A549 (cell line): ENCODE data around the gene NNAT. TPM values are rescaled to one million over a fixed set of nuclear protein-coding genes. Genes with fewer than 3 reads are reported as not detected.

Source experiments
- ATAC-seq, 2 experiments: fragments of 200-7000 bp in 1 of 2; fragments of >200 bp in 1 of 2; cut with Nextera tagmentation in 1 of 2; cut with Tn5 transposase in 1 of 2; 3 replicates each; pipeline versions ENCODE4 v1.8.0 to v1.9.1; 2018 to 2020; ENCODE audit warnings: mild to moderate bottlenecking in 1 of 2, moderate library complexity in 1 of 2
- CTCF ChIA-PET: fragments of 300-600 bp; sonication (Branson Sonifier 250); formaldehyde crosslinking; extraction: SDS; loops from one replicate; lab custom pipeline; 2021; ENCODE audit warnings: antibody characterized with exemption, inconsistent platforms; lab: Yijun Ruan, JAX
- POLR2A ChIA-PET: fragments of 350-600 bp; formaldehyde crosslinking; extraction: SDS; loops from one replicate; lab custom pipeline; 2021; ENCODE audit warnings: antibody characterized with exemption, inconsistent platforms; lab: Yijun Ruan, JAX
- DNase-seq, 2 experiments: peaks; one replicate each; pipeline versions ENCODE4 v3.0.0 to v3.0.0-alpha.2; 2011 to 2016; ENCODE audit warnings: low read depth in 1 of 2, low spot score in 1 of 2
- FAIRE-seq: peaks from 2 replicates; lab custom pipeline; 2011; peaks lifted over from hg19 to GRCh38; lab: Jason Lieb, UNC
- H3K27ac ChIP-seq, 2 experiments: fragments of >200 bp; sonication (Bioruptor Twin); formaldehyde crosslinking; 3 replicates each; pipeline ENCODE4 v1.5.1; 2016 to 2017
- H3K4me1 ChIP-seq: fragments of >200 bp; sonication (Bioruptor Twin); formaldehyde crosslinking; 3 replicates; pipeline ENCODE4 v1.6.1; 2016
- H3K4me2 ChIP-seq: fragments of >200 bp; sonication (Bioruptor Twin); formaldehyde crosslinking; 3 replicates; pipeline ENCODE4 v1.6.1; 2016
- H3K4me3 ChIP-seq: fragments of >200 bp; sonication (Bioruptor Twin); formaldehyde crosslinking; 3 replicates; pipeline ENCODE4 v1.5.1; 2016
- H3K9me3 ChIP-seq: fragments of >200 bp; sonication (Bioruptor Twin); formaldehyde crosslinking; 3 replicates; pipeline ENCODE4 v1.6.1; 2016
- ATOH8 ChIP-seq: fragments of 250-450 bp; sonication (Bioruptor Pico); IDR thresholded peaks from 2 replicates; pipeline ENCODE4 v1.5.0; 2020; ENCODE audit warnings: low read depth, mild to moderate bottlenecking, moderate library complexity
- CBX2 ChIP-seq: fragments of 200-600 bp; sonication (generic); IDR thresholded peaks from 2 replicates; pipeline ENCODE4 v1.6.1; 2016; ENCODE audit warnings: low read depth, mild to moderate bottlenecking, borderline replicate concordance
- CBX8 ChIP-seq: fragments of 200-600 bp; sonication (generic); IDR thresholded peaks from 2 replicates; pipeline ENCODE4 v1.6.1; 2016
- CEBPB ChIP-seq, 2 experiments: fragments of >200 bp in 1 of 2; sonication (Bioruptor Twin) in 1 of 2; formaldehyde crosslinking in 1 of 2; IDR thresholded peaks; 2 replicates each; pipeline ENCODE4 v1.6.1; 2012 to 2016
- CTCF ChIP-seq: fragments of >200 bp; sonication (Bioruptor Twin); formaldehyde crosslinking; IDR thresholded peaks from 3 replicates; pipeline ENCODE4 v1.5.1; 2016
- E2F6 ChIP-seq: IDR thresholded peaks from 2 replicates; pipeline ENCODE4 v1.6.1; 2012; ENCODE audit warnings: low read depth, borderline replicate concordance
- EP300 ChIP-seq, 2 experiments: fragments of >200 bp; sonication (Bioruptor Twin); formaldehyde crosslinking; IDR thresholded peaks; 2 replicates in 1 of 2; 3 replicates in 1 of 2; pipeline ENCODE4 v1.6.1; 2016 to 2017
- HDAC2 ChIP-seq: fragments of 200-600 bp; sonication (generic); IDR thresholded peaks from 2 replicates; pipeline ENCODE4 v1.6.1; 2016
- HEYL ChIP-seq: fragments of 250-450 bp; sonication (Bioruptor Pico); IDR thresholded peaks from 2 replicates; pipeline ENCODE4 v1.8.0; 2021; ENCODE audit warnings: mild to moderate bottlenecking, moderate library complexity
- HOXB13 ChIP-seq: fragments of 250-450 bp; sonication (Bioruptor Pico); IDR thresholded peaks from 2 replicates; pipeline ENCODE4 v1.5.0; 2020; ENCODE audit warnings: low read depth, mild to moderate bottlenecking, moderate library complexity
- JUNB ChIP-seq: fragments of >200 bp; sonication (Bioruptor Twin); formaldehyde crosslinking; IDR thresholded peaks from 2 replicates; pipeline ENCODE4 v1.6.1; 2016
- KDM1A ChIP-seq: fragments of 200-600 bp; sonication (generic); IDR thresholded peaks from 2 replicates; pipeline ENCODE4 v1.6.1; 2016; ENCODE audit warnings: low read depth, mild to moderate bottlenecking
- KDM5A ChIP-seq: fragments of 200-600 bp; sonication (generic); IDR thresholded peaks from 2 replicates; pipeline ENCODE4 v1.6.1; 2016; ENCODE audit warnings: antibody characterized with exemption, mild to moderate bottlenecking
- MAFK ChIP-seq: fragments of 450-650 bp; IDR thresholded peaks from 2 replicates; pipeline ENCODE4 v1.6.1; 2014; ENCODE audit not compliant: partially characterized antibody
- MAX ChIP-seq: IDR thresholded peaks from 2 replicates; pipeline ENCODE4 v1.6.1; 2012
- MAZ ChIP-seq: fragments of 150-350 bp; IDR thresholded peaks from 2 replicates; pipeline ENCODE4 v1.6.1; 2014; ENCODE audit warnings: antibody characterized with exemption, low read depth, low read length, borderline replicate concordance
- NPAS2 ChIP-seq: fragments of 250-450 bp; sonication (Bioruptor Pico); IDR thresholded peaks from 2 replicates; pipeline ENCODE4 v1.8.0; 2022; ENCODE audit warnings: mild to moderate bottlenecking, moderate library complexity, borderline replicate concordance
- PBX3 ChIP-seq: IDR thresholded peaks from 2 replicates; pipeline ENCODE4 v1.6.1; 2012
- POLR2A ChIP-seq: IDR thresholded peaks from 2 replicates; pipeline ENCODE4 v1.6.1; 2012; ENCODE audit warnings: mild to moderate bottlenecking, low read length
- RAD21 ChIP-seq, 2 experiments: fragments of >200 bp in 1 of 2; sonication (Bioruptor Twin) in 1 of 2; formaldehyde crosslinking in 1 of 2; IDR thresholded peaks in 1 of 2; conservative IDR thresholded peaks in 1 of 2; 2 replicates in 1 of 2; 3 replicates in 1 of 2; pipeline ENCODE4 v1.6.1; 2012 to 2018; ENCODE audit warnings: inconsistent platforms in 1 of 2
- RNF2 ChIP-seq: fragments of 200-600 bp; sonication (generic); IDR thresholded peaks from 2 replicates; pipeline ENCODE4 v1.6.1; 2016; ENCODE audit warnings: low read depth, mild to moderate bottlenecking, antibody characterized with exemption, moderate library complexity, borderline replicate concordance
- SMC3 ChIP-seq: fragments of >200 bp; sonication (Bioruptor Twin); formaldehyde crosslinking; IDR thresholded peaks from 3 replicates; pipeline ENCODE4 v1.6.1; 2018; ENCODE audit warnings: inconsistent platforms
- TP53 ChIP-seq: fragments of 250-450 bp; sonication (Bioruptor Pico); IDR thresholded peaks from 2 replicates; pipeline ENCODE4 v1.5.0; 2021; ENCODE audit warnings: mild to moderate bottlenecking, moderate library complexity
- ZNF302 ChIP-seq: fragments of 250-450 bp; sonication (Bioruptor Pico); IDR thresholded peaks from 2 replicates; pipeline ENCODE4 v1.9.0; 2021; ENCODE audit warnings: inconsistent platforms, mild to moderate bottlenecking, moderate library complexity
- WGBS: methylation state at CpG from one replicate; pipeline ENCODE4 v1.1.6; 2017; ENCODE audit errors: missing lambda C conversion rate; 5-methylcytosine and 5-hydroxymethylcytosine counted together
- polyA plus RNA-seq, 4 experiments: library from polyadenylated mRNA; depleted of rRNA in 3 of 4; stranded (reverse); fragments of >200 nt; fragmentation: RNase III in 1 of 4; extraction: RNeasy Plus Mini Kit Qiagen cat#74134 plus additional on column Dnase treatment in 1 of 4; gene quantifications; 2 replicates in 3 of 4; 3 replicates in 1 of 4; pipeline ENCODE4 v1.2.3, GENCODE V29; 2011 to 2017

NNAT gene
- polyA plus RNA-seq, 2 of the 4 experiments (the other 2 are of a cell fraction), result not detected

GRCh38 chr20:37531856-37532255 is 10.8 kb downstream of the NNAT start:
- CTCF ChIA-PET, result interaction anchor here (4.5 to 10.2 kb wide), 3 partner anchors 11 to 338 kb away, joined by 30 to 120 read pairs (median 54); no protein-coding TSS in a partner anchor

GRCh38 chr20:37533154-37533715 is 12.2 kb downstream of the NNAT start:
- FAIRE-seq (no peak), ATAC-seq (no peak), DNase-seq (no peak)
- WGBS, result 28% methylated on average over 2 of the region's 2 CpGs
- no peak overlapping the region for H3K4me3 ChIP-seq
- POLR2A ChIA-PET, result interaction anchor here (1.1 kb wide), 1 partner anchor 354 kb away, joined by 3 read pairs; the partner anchor contains the start of genes MROH8 and RPN2
- H3K27ac ChIP-seq, result no peak overlapping the region
- no peak for TF ChIP-seq RNF2
- TF ChIP-seq NPAS2 (CRISPR knock-in tag), result no peak
- no peak for TF ChIP-seq JUNB
- TF ChIP-seq HEYL (CRISPR knock-in tag), result no peak
- TF ChIP-seq CBX8, result no peak
- no peak for TF ChIP-seq MAX
- no peak for TF ChIP-seq HOXB13 (CRISPR knock-in tag)
- H3K4me1 ChIP-seq, result peaks cover 7% of the 10 kb centered on the region; the same call in 2 of the 3 replicates
- H3K9me3 ChIP-seq, result no peaks in the 10 kb centered on the region
- no peak overlapping the region for H3K4me2 ChIP-seq
- CTCF ChIA-PET, result interaction anchor here (0.6 to 10.2 kb wide), 34 partner anchors 8 to 348 kb away, joined by 3 to 150 read pairs (median 6); no protein-coding TSS in a partner anchor

More at GRCh38 chr20:37531856-37532255, 10.8 kb downstream of the NNAT start:
- Histone ChIP-seq H3K4me3 (no peak overlapping the region), H3K4me2 (no peak overlapping the region), H3K4me1 (peaks cover 7% of the 10 kb centered on the region; the same call in 2 of the 3 replicates), H3K27ac (no peak overlapping the region), H3K9me3 (no peaks in the 10 kb centered on the region)
- no peak for FAIRE-seq
- POLR2A ChIA-PET, result no interaction called here
- TF ChIP-seq CBX2, result no peak
- no peak for TF ChIP-seq CTCF
- TF ChIP-seq RAD21 (conservative IDR thresholded peaks at IDR 0.05 in 1 of 2, IDR thresholded peaks at IDR 0.05 in 1 of 2), result no peak
- no peak for TF ChIP-seq MAZ
- no peak for TF ChIP-seq KDM1A
- TF ChIP-seq KDM5A, result no peak
- TF ChIP-seq MAFK, result no peak
- TF ChIP-seq NPAS2 (CRISPR knock-in tag), result no peak
- no peak for TF ChIP-seq ATOH8 (CRISPR knock-in tag)
- no peak for TF ChIP-seq TP53
- no peak for TF ChIP-seq SMC3
- no peak for TF ChIP-seq CEBPB (IDR thresholded peaks at IDR 0.05)
- TF ChIP-seq PBX3, result no peak
- no peak for TF ChIP-seq POLR2A
- TF ChIP-seq ZNF302 (CRISPR knock-in tag), result no peak
- no peak for TF ChIP-seq RNF2
- TF ChIP-seq EP300 (IDR thresholded peaks at IDR 0.05), result no peak
- TF ChIP-seq E2F6, result no peak
- no peak for TF ChIP-seq HDAC2
- WGBS, result 64% methylated on average over 3 of the region's 3 CpGs
- ATAC-seq, result no peak
- no peak for DNase-seq
